Panc1 (cell line): ENCODE measurements around the gene PIEZO1. TPM values are rescaled to one million over a fixed set of nuclear protein-coding genes. Genes with fewer than 3 reads are reported as not detected.

Experiments
- ATAC-seq: fragments of 200-7000 bp; cut with Tn5 transposase; 2 replicates; pipeline ENCODE4 v1.9.1; 2020; ENCODE audit warnings: mild to moderate bottlenecking, moderate library complexity
- Bru-seq: library from RNA; stranded (reverse); fragments of 400-500 nt; gene quantifications from one replicate; lab custom pipeline; 2021; lab: Mats Ljungman, UMichigan
- BruChase-seq, 2 experiments: library from RNA; stranded (reverse); fragments of 400-500 nt; gene quantifications; one replicate each; lab custom pipeline; 2021; lab: Mats Ljungman, UMichigan
- BruUV-seq: library from RNA; stranded (reverse); fragments of 400-500 nt; replicated peaks from 2 replicates; lab custom pipeline; 2021; lab: Mats Ljungman, UMichigan
- CTCF ChIA-PET: fragments of 300-600 bp; sonication (Branson Sonifier 250); formaldehyde crosslinking; loops from one replicate; lab custom pipeline; 2022; ENCODE audit warnings: antibody characterized with exemption; lab: Charles Lee
- POLR2A ChIA-PET: fragments of 300-600 bp; sonication (Branson Sonifier 250); formaldehyde crosslinking; loops from one replicate; lab custom pipeline; 2022; ENCODE audit warnings: antibody characterized with exemption; lab: Charles Lee
- DNase-seq: peaks from one replicate; pipeline ENCODE4 v3.0.0-alpha.2; 2010; ENCODE audit warnings: low read depth, low spot score
- H3K27ac ChIP-seq: 2 replicates; pipeline ENCODE4 v1.5.1; 2011; ENCODE audit warnings: mild to moderate bottlenecking, low read length, inconsistent platforms
- H3K27me3 ChIP-seq: fragments of 200-500 bp; sonication (Bioruptor generic); 2 replicates; pipeline ENCODE4 v1.6.0; 2014; ENCODE audit warnings: low read length, inconsistent platforms; ENCODE audit not compliant: control insufficient read depth, insufficient read depth
- H3K36me3 ChIP-seq: fragments of 200-500 bp; sonication (Bioruptor generic); 2 replicates; pipeline ENCODE4 v1.5.1; 2014; ENCODE audit warnings: inconsistent platforms, mild to moderate bottlenecking, low read length, moderate library complexity; ENCODE audit not compliant: control insufficient read depth, insufficient read depth
- H3K4me1 ChIP-seq: 2 replicates; pipeline ENCODE4 v1.5.1; 2011; ENCODE audit warnings: inconsistent platforms, mild to moderate bottlenecking, low read length, moderate library complexity; ENCODE audit not compliant: control insufficient read depth, insufficient read depth
- H3K4me3 ChIP-seq, 2 experiments: 2 replicates each; pipeline ENCODE4 v1.5.1; 2011 to 2012; ENCODE audit warnings: low read depth in 2 of 2, low read length in 2 of 2, mild to moderate bottlenecking in 2 of 2, inconsistent platforms in 1 of 2, moderate library complexity in 1 of 2
- H3K9me3 ChIP-seq: fragments of 200-500 bp; sonication (Bioruptor generic); 2 replicates; pipeline ENCODE4 v1.5.1; 2014; ENCODE audit warnings: low read depth, mild to moderate bottlenecking, inconsistent platforms, low read length, moderate library complexity; ENCODE audit not compliant: control insufficient read depth, insufficient read depth
- POLR2AphosphoS5 ChIP-seq: IDR thresholded peaks from 2 replicates; pipeline ENCODE4 v1.6.1; 2012; ENCODE audit warnings: mild to moderate bottlenecking, low read depth, low read length, moderate library complexity
- SIN3A ChIP-seq: IDR thresholded peaks from 2 replicates; pipeline ENCODE4 v1.6.1; 2012; ENCODE audit warnings: low read depth, mild to moderate bottlenecking, low read length, moderate library complexity, borderline replicate concordance; ENCODE audit not compliant: insufficient read depth
- TCF7L2 ChIP-seq: IDR thresholded peaks from 2 replicates; pipeline ENCODE4 v1.6.1; 2011; ENCODE audit warnings: mild to moderate bottlenecking, low read depth, low read length, inconsistent platforms
- in situ Hi-C: cut with HindIII; loops from 2 replicates; pipeline ENCODE4 v1.10.0; 2016; ENCODE audit warnings: low sequenced_read_pairs, low pct_unique_long_range_greater_than_20kb
- intact Hi-C: fragments of 100-400 bp; cut with micrococcal nuclease; formaldehyde crosslinking; loops from one replicate; pipeline ENCODE4 v1.10.0; 2022; ENCODE audit not compliant: unreplicated experiment
- long read RNA-seq: library from polyadenylated mRNA; unstranded; transcript quantifications from one replicate; pipeline ENCODE4 v2.0.0, GENCODE V29; 2021; ENCODE audit not compliant: unreplicated experiment
- polyA plus RNA-seq: library from polyadenylated mRNA; unstranded; fragments of >200 nt; gene quantifications from one replicate; pipeline ENCODE4 v1.2.1, GENCODE V29; 2012; ENCODE audit warnings: missing spikeins; ENCODE audit not compliant: insufficient read length
- total RNA-seq: library from RNA; stranded (reverse); gene quantifications from one replicate; pipeline ENCODE4 v1.2.1, GENCODE V29; 2021; ENCODE audit not compliant: unreplicated experiment
- TF ChIP-seq, protein P1 (sequence below): fragments of 450-650 bp; IDR thresholded peaks from 2 replicates; pipeline ENCODE4 v1.5.1; 2017; ENCODE audit warnings: mild to moderate bottlenecking
- TF ChIP-seq, protein P2 (sequence below), 2 experiments: IDR thresholded peaks; 2 replicates each; pipeline ENCODE4 v1.6.1; 2011 to 2012; ENCODE audit warnings: low read depth in 2 of 2, control low read depth in 1 of 2, low read length in 1 of 2, mild to moderate bottlenecking in 1 of 2, moderate library complexity in 1 of 2; ENCODE audit not compliant: insufficient read depth in 1 of 2

The PIEZO1 gene
- total RNA-seq (175 TPM), Bru-seq, nascent RNA (percentile 60 among the genes with signal in this experiment), BruChase-seq, experiment 1, labeled RNA remaining after a 2-hour chase (percentile 71 among the genes with signal in this experiment), BruChase-seq, experiment 2, labeled RNA remaining after a 6-hour chase (percentile 80 among the genes with signal in this experiment)
- 228 TPM for polyA plus RNA-seq
- long read RNA-seq, full-length matches to known transcripts: 15 of 215 reads
- long read RNA-seq, partial matches to known transcripts: 134 of 215 reads
- long read RNA-seq, other reads (novel, unspliced or antisense): 66 of 215 reads

DNA sequence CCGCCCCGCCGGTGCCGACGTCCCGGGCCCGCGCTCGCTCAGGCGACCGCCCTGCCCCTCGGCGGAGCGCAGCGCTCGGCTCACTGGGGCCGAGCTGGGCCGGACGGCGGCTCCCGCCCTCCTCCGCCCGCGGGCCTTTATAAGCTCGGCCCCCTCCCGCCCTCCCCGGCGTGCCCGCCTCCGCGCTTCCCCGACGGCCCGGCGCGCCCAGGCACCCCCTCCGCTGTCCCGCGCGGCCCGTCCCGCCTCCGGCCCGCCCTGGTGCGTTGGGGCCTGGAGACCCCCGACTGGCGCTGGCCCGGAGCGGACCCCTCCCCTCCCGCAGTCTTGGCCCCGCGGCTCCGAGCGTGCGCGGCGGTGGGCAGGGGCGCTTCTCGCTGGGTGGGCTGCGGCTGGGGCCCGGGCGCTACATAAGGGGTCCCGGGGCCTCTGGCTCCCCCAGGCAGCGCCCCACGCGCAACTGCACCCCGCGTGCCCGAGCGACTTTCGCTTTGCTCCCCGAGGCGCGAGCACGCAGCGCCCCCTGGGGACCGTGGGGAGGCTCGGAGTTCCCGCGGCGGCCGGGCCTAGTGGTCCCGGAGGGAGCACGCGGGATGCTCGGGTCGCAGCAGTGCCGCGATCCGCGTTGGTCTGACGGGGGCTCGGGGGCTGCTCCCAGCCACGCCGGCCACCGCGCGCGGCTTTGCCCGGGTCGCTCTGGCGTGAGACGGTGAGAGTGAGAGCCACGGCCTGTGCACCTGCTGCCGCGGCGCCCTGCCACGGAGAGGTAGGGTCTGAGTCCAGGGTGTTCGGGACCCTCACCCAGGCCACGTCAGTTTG lies at the start of gene PIEZO1:
Gene PIEZO1 (minus strand): TSS at position 115 of the 819 bp plus-strand sequence. CDS start 256 bp downstream, outside the sequence.
- peaks cover 22% of the 10 kb centered on the region for H3K4me1 ChIP-seq
- CTCF ChIA-PET: interaction anchor here (0.5 to 0.9 kb wide), 4 partner anchors 10 to 45 kb away, joined by 3 to 10 read pairs (median 6); no protein-coding TSS in a partner anchor
- H3K27me3 ChIP-seq: no peaks in the 10 kb centered on the region
- H3K27ac ChIP-seq: peak within 1 kb of the TSS; percentile 85
- TF ChIP-seq POLR2AphosphoS5: peak; percentile 60; the same call in 1 of the 2 replicates
- TF ChIP-seq SIN3A: peak; percentile 41; the same call in 1 of the 2 replicates
- TF ChIP-seq, protein P1, sequence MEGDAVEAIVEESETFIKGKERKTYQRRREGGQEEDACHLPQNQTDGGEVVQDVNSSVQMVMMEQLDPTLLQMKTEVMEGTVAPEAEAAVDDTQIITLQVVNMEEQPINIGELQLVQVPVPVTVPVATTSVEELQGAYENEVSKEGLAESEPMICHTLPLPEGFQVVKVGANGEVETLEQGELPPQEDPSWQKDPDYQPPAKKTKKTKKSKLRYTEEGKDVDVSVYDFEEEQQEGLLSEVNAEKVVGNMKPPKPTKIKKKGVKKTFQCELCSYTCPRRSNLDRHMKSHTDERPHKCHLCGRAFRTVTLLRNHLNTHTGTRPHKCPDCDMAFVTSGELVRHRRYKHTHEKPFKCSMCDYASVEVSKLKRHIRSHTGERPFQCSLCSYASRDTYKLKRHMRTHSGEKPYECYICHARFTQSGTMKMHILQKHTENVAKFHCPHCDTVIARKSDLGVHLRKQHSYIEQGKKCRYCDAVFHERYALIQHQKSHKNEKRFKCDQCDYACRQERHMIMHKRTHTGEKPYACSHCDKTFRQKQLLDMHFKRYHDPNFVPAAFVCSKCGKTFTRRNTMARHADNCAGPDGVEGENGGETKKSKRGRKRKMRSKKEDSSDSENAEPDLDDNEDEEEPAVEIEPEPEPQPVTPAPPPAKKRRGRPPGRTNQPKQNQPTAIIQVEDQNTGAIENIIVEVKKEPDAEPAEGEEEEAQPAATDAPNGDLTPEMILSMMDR: peak; percentile 91
- TF ChIP-seq TCF7L2: no peak
- TF ChIP-seq, protein P2, sequence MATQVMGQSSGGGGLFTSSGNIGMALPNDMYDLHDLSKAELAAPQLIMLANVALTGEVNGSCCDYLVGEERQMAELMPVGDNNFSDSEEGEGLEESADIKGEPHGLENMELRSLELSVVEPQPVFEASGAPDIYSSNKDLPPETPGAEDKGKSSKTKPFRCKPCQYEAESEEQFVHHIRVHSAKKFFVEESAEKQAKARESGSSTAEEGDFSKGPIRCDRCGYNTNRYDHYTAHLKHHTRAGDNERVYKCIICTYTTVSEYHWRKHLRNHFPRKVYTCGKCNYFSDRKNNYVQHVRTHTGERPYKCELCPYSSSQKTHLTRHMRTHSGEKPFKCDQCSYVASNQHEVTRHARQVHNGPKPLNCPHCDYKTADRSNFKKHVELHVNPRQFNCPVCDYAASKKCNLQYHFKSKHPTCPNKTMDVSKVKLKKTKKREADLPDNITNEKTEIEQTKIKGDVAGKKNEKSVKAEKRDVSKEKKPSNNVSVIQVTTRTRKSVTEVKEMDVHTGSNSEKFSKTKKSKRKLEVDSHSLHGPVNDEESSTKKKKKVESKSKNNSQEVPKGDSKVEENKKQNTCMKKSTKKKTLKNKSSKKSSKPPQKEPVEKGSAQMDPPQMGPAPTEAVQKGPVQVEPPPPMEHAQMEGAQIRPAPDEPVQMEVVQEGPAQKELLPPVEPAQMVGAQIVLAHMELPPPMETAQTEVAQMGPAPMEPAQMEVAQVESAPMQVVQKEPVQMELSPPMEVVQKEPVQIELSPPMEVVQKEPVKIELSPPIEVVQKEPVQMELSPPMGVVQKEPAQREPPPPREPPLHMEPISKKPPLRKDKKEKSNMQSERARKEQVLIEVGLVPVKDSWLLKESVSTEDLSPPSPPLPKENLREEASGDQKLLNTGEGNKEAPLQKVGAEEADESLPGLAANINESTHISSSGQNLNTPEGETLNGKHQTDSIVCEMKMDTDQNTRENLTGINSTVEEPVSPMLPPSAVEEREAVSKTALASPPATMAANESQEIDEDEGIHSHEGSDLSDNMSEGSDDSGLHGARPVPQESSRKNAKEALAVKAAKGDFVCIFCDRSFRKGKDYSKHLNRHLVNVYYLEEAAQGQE (IDR thresholded peaks at IDR 0.05; ENCODE audit: insufficient read depth in 1 of 2, low read depth in 2 of 2, low read length in 1 of 2): no peak
- H3K36me3 ChIP-seq: no peaks in the 10 kb centered on the region; the same call in 1 of the 2 replicates
- BruUV-seq: no TSS peak
- POLR2A ChIA-PET: interaction anchor here (0.6 kb wide), 1 partner anchor 8 kb away, joined by 11 read pairs; no protein-coding TSS in a partner anchor
- ATAC-seq: peak; percentile 85
- in situ Hi-C loops: no loop called here
- H3K4me3 ChIP-seq: peak within 1 kb of the TSS; percentile 61 to 69
- intact Hi-C loops: loop anchor here (10.0 kb wide), 1 partner anchor 51 kb away; no protein-coding TSS in a partner anchor
- H3K9me3 ChIP-seq: no peaks in the 10 kb centered on the region
- DNase-seq: no peak

- H3K27ac ChIP-seq: no peak overlapping the region
- no peak overlapping the region for H3K4me3 ChIP-seq
- no peaks in the 10 kb centered on the region for H3K27me3 ChIP-seq
- CTCF ChIA-PET: no interaction called here
- in situ Hi-C loops: no loop called here
- POLR2A ChIA-PET: no interaction called here
- no TSS peak for BruUV-seq
- intact Hi-C loops: no loop called here
- H3K9me3 ChIP-seq: no peaks in the 10 kb centered on the region
- TF ChIP-seq, protein P2 (IDR thresholded peaks at IDR 0.05; ENCODE audit: insufficient read depth in 1 of 2, low read depth in 2 of 2, low read length in 1 of 2): no peak
- TF ChIP-seq, protein P1: no peak
- no peak for TF ChIP-seq POLR2AphosphoS5
- TF ChIP-seq TCF7L2: no peak
- TF ChIP-seq SIN3A: no peak
- no peaks in the 10 kb centered on the region for H3K4me1 ChIP-seq
- DNase-seq (no peak), ATAC-seq (no peak)
- peaks cover 2% of the 10 kb centered on the region; the same call in 1 of the 2 replicates for H3K36me3 ChIP-seq
These were observed 49.6 kb upstream of the PIEZO1 start for GRCh38 chr16:88834670-88835069.
